GM23338 (cell line): ENCODE data around the gene DMD. TPM values are rescaled to one million over a fixed set of nuclear protein-coding genes. Genes with fewer than 3 reads are reported as not detected.

Source experiments
- ATAC-seq: fragments of 200-7000 bp; cut with Tn5 transposase; 3 replicates; pipeline ENCODE4 v1.9.1; 2020
- DNase-seq: peaks from one replicate; pipeline ENCODE4 v3.0.0-alpha.2; 2015; ENCODE audit warnings: low spot score
- H2AFZ ChIP-seq: fragments of 200-600 bp; sonication (generic); 2 replicates; pipeline ENCODE4 v1.8.0; 2016; ENCODE audit warnings: antibody characterized with exemption, mild to moderate bottlenecking, moderate library complexity
- H3F3A ChIP-seq: fragments of 200-600 bp; sonication (generic); replicated peaks from 2 replicates; pipeline ENCODE4 v1.8.0; 2017; ENCODE audit warnings: antibody characterized with exemption, mixed run types, low read depth
- H3K27ac ChIP-seq: fragments of 200-600 bp; sonication (generic); 2 replicates; pipeline ENCODE4 v1.6.1; 2016; ENCODE audit warnings: low read depth
- H3K27me3 ChIP-seq: fragments of 200-600 bp; sonication (generic); 2 replicates; pipeline ENCODE4 v1.8.0; 2016; ENCODE audit warnings: mild to moderate bottlenecking, mixed run types, moderate library complexity; ENCODE audit not compliant: insufficient read depth
- H3K36me3 ChIP-seq: fragments of 200-600 bp; sonication (generic); 2 replicates; pipeline ENCODE4 v1.8.0; 2016; ENCODE audit warnings: mild to moderate bottlenecking; ENCODE audit not compliant: insufficient read depth
- H3K4me1 ChIP-seq: fragments of 200-600 bp; sonication (generic); 2 replicates; pipeline ENCODE4 v1.8.0; 2016; ENCODE audit warnings: mild to moderate bottlenecking, moderate library complexity; ENCODE audit not compliant: insufficient read depth
- H3K4me2 ChIP-seq: fragments of 200-600 bp; sonication (generic); 2 replicates; pipeline ENCODE4 v1.7.1; 2017; ENCODE audit warnings: mixed run types
- H3K4me3 ChIP-seq: fragments of 200-600 bp; sonication (generic); 2 replicates; pipeline ENCODE4 v1.6.1; 2016; ENCODE audit warnings: mixed run types
- H3K79me2 ChIP-seq: fragments of 200-600 bp; sonication (generic); replicated peaks from 2 replicates; pipeline ENCODE4 v1.8.0; 2017; ENCODE audit warnings: mild to moderate bottlenecking; ENCODE audit not compliant: insufficient read depth
- H3K9me2 ChIP-seq: fragments of 200-600 bp; sonication (generic); 2 replicates; pipeline ENCODE4 v1.8.0; 2017; ENCODE audit not compliant: insufficient read depth
- H4K20me1 ChIP-seq: fragments of 200-600 bp; sonication (generic); replicated peaks from 2 replicates; pipeline ENCODE4 v1.8.0; 2017; ENCODE audit warnings: mild to moderate bottlenecking; ENCODE audit not compliant: insufficient read depth
- H3K27ac Mint-ChIP-seq: 2 replicates; pipeline ENCODE4 v1.8.0; 2020; ENCODE audit warnings: inconsistent platforms, mild to moderate bottlenecking, moderate library complexity, mixed read lengths
- H3K27me3 Mint-ChIP-seq: 3 replicates; pipeline ENCODE4 v1.8.0; 2022; ENCODE audit warnings: low read depth, mild to moderate bottlenecking, moderate library complexity, mixed read lengths, inconsistent platforms; ENCODE audit not compliant: insufficient read depth, poor library complexity
- H3K36me3 Mint-ChIP-seq: 3 replicates; pipeline ENCODE4 v1.8.0; 2021; ENCODE audit warnings: low read depth, mild to moderate bottlenecking, inconsistent platforms, moderate library complexity, mixed read lengths
- H3K4me1 Mint-ChIP-seq: 3 replicates; pipeline ENCODE4 v1.8.0; 2020; ENCODE audit warnings: mild to moderate bottlenecking, inconsistent platforms, mixed read lengths
- H3K4me3 Mint-ChIP-seq: 3 replicates; pipeline ENCODE4 v1.8.0; 2021; ENCODE audit warnings: moderate library complexity, mild to moderate bottlenecking, inconsistent platforms, mixed read lengths
- H3K9me3 Mint-ChIP-seq: 3 replicates; pipeline ENCODE4 v1.8.0; 2020; ENCODE audit warnings: moderate library complexity, mild to moderate bottlenecking, inconsistent platforms, mixed read lengths
- CREB1 ChIP-seq: fragments of 250-450 bp; sonication (Bioruptor Pico); IDR thresholded peaks from 2 replicates; pipeline ENCODE4 v1.5.0; 2020; ENCODE audit warnings: low read depth, mild to moderate bottlenecking, moderate library complexity
- EZH2 ChIP-seq: fragments of 200-600 bp; sonication (generic); IDR thresholded peaks from one replicate; pipeline ENCODE4 v1.8.0; 2017; ENCODE audit warnings: antibody characterized with exemption, mild to moderate bottlenecking, low read depth; ENCODE audit not compliant: unreplicated experiment
- JUNB ChIP-seq: IDR thresholded peaks from one replicate; pipeline ENCODE4 v1.6.1; 2016; ENCODE audit warnings: antibody characterized with exemption; ENCODE audit not compliant: unreplicated experiment
- NANOG ChIP-seq: IDR thresholded peaks from 2 replicates; pipeline ENCODE4 v1.6.1; 2016; ENCODE audit warnings: antibody characterized with exemption, borderline replicate concordance
- REST ChIP-seq: IDR thresholded peaks from one replicate; pipeline ENCODE4 v1.6.1; 2018; ENCODE audit warnings: antibody characterized with exemption; ENCODE audit not compliant: unreplicated experiment
- STAT1 ChIP-seq: IDR thresholded peaks from one replicate; pipeline ENCODE4 v1.6.1; 2016; ENCODE audit warnings: antibody characterized with exemption; ENCODE audit not compliant: unreplicated experiment
- ZNF462 ChIP-seq: fragments of 250-450 bp; sonication (Bioruptor Pico); IDR thresholded peaks from 2 replicates; pipeline ENCODE4 v1.5.0; 2020; ENCODE audit warnings: mild to moderate bottlenecking, moderate library complexity
- polyA plus RNA-seq: library from polyadenylated mRNA; unstranded; fragments of >200 nt; fragmentation: Nextera tagmentation; extraction: Ambion mirVana; gene quantifications from 2 replicates; pipeline ENCODE4 v1.2.1, GENCODE V29; 2016
- total RNA-seq: library from RNA; depleted of rRNA; stranded (reverse); fragments of >200 nt; shearing (Covaris generic); gene quantifications from 2 replicates; pipeline ENCODE4 v1.2.3, GENCODE V29; 2014

The DMD gene
- total and polyA plus RNA-seq, 2 experiments from 2014 or later: 4.5 to 7.6 TPM

- no peak for ATAC-seq
These were observed 1374.9 kb downstream of the DMD start for GRCh38 chrX:31836479-31836878.

More at GRCh38 chrX:31836479-31836878, 1374.9 kb downstream of the DMD start:
- Histone ChIP-seq H3K79me2 (no peaks in the 10 kb centered on the region), H3K27ac (no peak overlapping the region), H4K20me1 (no peaks in the 10 kb centered on the region), H3F3A (no peaks in the 10 kb centered on the region), H3K27me3 (no peaks in the 10 kb centered on the region), H3K4me2 (no peak overlapping the region), H3K36me3 (no peaks in the 10 kb centered on the region), H2AFZ (no peak overlapping the region), H3K4me1 (no peaks in the 10 kb centered on the region), H3K9me2 (no peaks in the 10 kb centered on the region), H3K4me3 (no peak overlapping the region)
- DNase-seq: no peak
- Mint-ChIP-seq H3K27ac (no peak overlapping the region), H3K9me3 (no peaks in the 10 kb centered on the region), H3K4me1 (no peaks in the 10 kb centered on the region), H3K36me3 (no peaks in the 10 kb centered on the region), H3K4me3 (no peak overlapping the region), H3K27me3 (no peaks in the 10 kb centered on the region)
- TF ChIP-seq REST (no peak), EZH2 (no peak), ZNF462 (CRISPR knock-in tag) (no peak), NANOG (no peak), STAT1 (no peak), JUNB (no peak), CREB1 (CRISPR knock-in tag) (no peak)
